Measurements from ENCODE around the gene PLPPR2.

The PLPPR2 gene

DNA sequence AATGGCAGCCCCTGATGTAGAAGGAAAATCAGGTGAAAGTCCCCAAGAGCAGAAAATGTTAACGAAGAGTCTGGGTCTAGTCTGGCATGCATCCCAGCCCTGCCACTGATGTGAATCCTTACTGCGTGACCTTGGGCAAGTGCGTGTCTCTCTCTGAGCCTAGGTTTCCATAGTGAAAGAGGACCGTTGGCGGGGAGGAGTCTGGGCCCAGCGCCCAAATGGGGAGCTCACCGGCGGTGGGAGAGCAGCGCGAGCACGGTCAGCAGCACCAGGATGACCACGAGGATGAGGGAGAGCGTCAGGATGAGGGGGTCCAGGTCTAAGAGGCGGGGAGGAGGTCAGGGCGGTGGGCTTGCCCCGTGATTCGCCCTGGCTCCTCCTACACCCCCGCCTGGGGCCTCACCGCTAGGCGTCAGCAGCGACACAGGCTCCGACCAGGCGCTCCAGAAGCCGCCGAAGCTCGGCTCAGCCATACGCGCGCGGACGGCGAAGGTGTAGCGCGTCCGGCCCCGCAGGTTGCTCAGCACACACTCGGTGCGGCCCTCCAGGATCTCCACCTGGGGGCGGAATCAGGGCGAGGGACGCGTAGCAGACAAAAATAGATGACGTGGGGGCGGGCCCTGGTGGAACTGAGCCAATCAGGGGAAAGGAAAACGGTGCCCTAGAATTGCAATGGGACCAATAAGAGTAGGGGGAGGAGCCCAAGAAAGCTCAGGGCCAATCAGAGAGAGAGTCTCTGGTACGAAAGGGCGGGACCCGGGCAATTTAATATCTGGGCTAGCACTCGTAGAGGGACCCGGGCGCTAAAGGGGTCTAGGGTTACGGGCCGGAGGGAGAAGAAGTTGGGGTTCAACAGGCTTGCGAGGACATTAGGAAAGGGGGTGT, 25.7 kb downstream of the PLPPR2 start:
- in situ Hi-C loops (cut with HindIII; ENCODE audit: low pct_unique_long_range_greater_than_20kb, low sequenced_read_pairs): no loop called here

DNA sequence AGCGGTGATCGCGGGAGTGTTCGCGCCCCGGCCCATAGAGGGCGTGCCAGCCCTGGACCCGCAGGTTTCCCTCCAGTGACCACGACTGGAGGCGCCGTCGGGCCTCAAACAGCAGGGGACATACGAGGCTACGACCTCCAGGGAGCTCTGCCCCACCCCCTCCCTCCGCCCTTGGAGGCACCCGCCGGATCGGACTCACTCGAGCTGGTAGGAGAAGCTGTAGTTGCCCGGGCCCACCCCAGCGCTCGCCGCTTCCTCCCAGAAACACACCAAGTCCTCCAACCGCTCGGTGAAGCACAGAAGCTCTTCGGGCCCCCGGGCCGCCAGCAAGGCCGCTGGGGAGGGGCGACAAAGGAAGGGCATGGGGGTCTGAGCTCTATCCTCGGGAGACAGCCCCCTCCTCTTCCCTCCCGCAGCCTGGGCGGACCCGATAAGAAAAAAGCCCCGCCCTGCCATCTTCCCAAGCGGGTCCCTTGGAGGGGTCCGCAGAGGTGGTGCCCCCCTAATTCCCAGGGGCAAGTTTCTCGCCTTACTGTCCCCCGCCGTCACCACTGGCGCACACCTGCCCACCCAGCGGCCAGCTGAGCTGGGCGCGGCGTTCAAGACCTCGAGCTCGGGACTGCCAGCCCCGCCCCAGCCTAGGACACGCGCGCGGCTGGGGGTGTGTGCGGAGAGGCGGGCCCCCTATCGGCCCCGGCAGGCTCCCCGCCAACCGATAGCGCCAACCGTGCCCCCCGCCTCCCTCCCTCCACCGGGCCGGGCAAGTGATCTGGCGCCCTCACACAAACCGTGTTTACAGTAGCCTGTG, 27.9 kb downstream of the PLPPR2 start:
- TF ChIP-seq JUND (IDR thresholded peaks at IDR 0.05; ENCODE audit: low read depth): no peak
- in situ Hi-C loops (cut with HindIII; ENCODE audit: low pct_unique_long_range_greater_than_20kb, low sequenced_read_pairs): no loop called here
- peak in 1 of 2 experiments; percentile 63 for DNase-seq (ENCODE audit: low read depth in 1 of 2, low spot score in 1 of 2)

More for the DNA sequence above, 25.7 kb downstream of the PLPPR2 start:
- TF ChIP-seq JUND (IDR thresholded peaks at IDR 0.05; ENCODE audit: low read depth): no peak
- peak; percentile 96 to 99 for DNase-seq (ENCODE audit: low read depth in 1 of 2, low spot score in 1 of 2)

DNA sequence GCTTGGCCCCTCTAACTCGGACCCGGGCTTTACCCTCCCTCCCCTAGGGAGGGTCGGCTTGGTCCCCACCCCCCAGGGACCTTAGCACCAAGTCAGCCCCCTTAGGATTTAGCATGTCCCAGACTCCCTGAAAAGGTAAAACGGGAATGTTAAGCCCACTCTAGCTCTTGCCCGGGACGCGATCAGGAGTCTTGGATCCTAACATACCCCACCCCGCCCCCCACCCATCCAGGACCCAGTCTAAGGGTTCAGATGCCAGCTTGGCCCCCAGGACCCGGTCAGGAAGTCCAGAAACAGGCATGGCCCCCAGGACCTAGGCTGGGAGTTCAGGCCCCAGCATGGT, 28.4 kb downstream of the PLPPR2 start:
- DNase-seq (ENCODE audit: low read depth in 1 of 2, low spot score in 1 of 2): no peak
- in situ Hi-C loops (cut with HindIII; ENCODE audit: low pct_unique_long_range_greater_than_20kb, low sequenced_read_pairs): no loop called here
- no peak for TF ChIP-seq JUND (IDR thresholded peaks at IDR 0.05; ENCODE audit: low read depth)

DNA sequence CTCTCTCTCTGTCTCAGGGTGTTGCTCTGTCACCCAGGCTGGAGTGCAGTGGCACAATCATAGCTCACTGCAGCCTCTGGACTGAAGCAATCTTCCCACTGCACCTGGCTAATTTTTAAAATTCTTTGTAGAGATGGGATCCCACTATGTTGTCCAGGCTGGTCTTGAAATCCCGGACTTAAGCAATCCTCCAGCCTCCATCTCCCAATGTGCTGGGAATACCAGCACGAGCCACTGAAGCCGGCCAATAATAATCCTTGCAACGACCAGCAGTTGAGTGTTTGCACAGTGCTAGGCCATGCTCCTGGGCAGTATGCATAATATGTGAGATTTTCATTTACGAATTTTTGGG, 29.5 kb downstream of the PLPPR2 start:
- in situ Hi-C loops (cut with HindIII; ENCODE audit: low pct_unique_long_range_greater_than_20kb, low sequenced_read_pairs): no loop called here
- no peak for DNase-seq (ENCODE audit: low read depth in 1 of 2, low spot score in 1 of 2)
- no peak for TF ChIP-seq JUND (IDR thresholded peaks at IDR 0.05; ENCODE audit: low read depth)

DNA sequence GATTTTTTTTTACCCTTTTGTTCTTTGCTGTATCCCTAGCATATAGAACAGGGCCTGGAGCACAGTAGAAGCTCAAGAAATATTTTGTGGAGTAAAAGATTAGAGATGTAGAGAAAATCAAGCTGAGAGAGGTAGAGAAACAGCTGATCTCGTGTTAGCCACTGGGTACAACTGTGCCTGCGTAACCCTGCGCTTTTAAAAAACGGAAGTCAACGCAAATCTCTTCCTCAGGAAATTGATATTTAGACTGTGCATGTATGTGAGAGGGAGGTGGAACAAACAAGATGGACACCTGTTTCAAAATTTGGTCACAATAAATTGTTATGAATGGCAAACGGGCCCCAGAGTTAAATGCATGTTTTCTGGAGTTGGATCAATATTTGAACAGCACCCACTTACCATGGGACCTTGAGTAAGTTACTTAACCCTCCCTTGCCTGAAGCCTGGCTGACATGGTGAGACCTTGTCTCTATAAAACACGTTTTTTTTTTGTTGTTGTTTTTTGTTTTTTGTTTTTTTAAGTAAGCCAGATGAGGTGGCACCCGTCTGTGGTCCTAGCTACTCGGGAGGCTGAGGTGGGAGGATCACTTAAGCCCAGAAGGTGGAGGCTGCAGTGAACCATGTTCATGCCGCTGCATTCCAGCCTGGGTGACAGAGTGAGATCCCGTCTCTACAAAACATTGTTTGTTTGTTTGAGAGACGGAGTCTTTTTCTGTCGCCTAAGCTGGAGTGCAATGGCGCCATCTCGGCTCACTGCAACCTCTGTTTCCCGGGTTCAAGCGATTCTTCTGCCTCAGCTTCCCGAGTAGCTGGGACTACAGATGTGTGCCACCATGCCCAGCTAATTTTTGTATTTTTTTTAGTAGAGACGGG, 32.2 kb downstream of the PLPPR2 start:
- no peak for TF ChIP-seq JUND (IDR thresholded peaks at IDR 0.05; ENCODE audit: low read depth)
- in situ Hi-C loops (cut with HindIII; ENCODE audit: low pct_unique_long_range_greater_than_20kb, low sequenced_read_pairs): no loop called here
- DNase-seq (ENCODE audit: low read depth in 1 of 2, low spot score in 1 of 2): no peak

DNA sequence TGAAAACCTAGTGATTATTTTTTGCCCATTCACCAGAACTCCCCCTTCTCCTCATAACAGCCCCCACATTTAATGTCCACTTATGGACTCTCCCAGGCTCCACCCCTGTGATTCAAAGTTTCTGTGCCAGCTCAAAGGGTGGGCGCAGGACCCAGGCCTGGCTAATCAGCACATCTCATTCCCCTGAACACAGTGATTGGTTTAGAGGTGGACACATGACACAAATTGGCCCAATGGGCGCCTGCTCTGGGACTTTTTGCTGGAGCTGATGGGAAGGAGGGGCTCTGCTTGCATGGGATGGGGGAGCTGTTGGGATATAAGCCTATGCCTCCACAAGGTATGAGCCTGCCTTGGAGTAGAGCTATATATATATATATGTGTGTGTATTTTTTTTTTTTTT, 35.1 kb downstream of the PLPPR2 start:
- DNase-seq (ENCODE audit: low read depth in 1 of 2, low spot score in 1 of 2): no peak
- TF ChIP-seq JUND (IDR thresholded peaks at IDR 0.05; ENCODE audit: low read depth): no peak
- in situ Hi-C loops (cut with HindIII; ENCODE audit: low pct_unique_long_range_greater_than_20kb, low sequenced_read_pairs): no loop called here

GRCh38 chr19:11390933-11391680, 35.9 kb downstream of the PLPPR2 start:
- TF ChIP-seq JUND (IDR thresholded peaks at IDR 0.05; ENCODE audit: low read depth): no peak
- in situ Hi-C loops (cut with HindIII; ENCODE audit: low pct_unique_long_range_greater_than_20kb, low sequenced_read_pairs): no loop called here
- DNase-seq (ENCODE audit: low read depth in 1 of 2, low spot score in 1 of 2): no peak

- in situ Hi-C loops (cut with HindIII; ENCODE audit: low pct_unique_long_range_greater_than_20kb, low sequenced_read_pairs): no loop called here
- TF ChIP-seq JUND (IDR thresholded peaks at IDR 0.05; ENCODE audit: low read depth): no peak
- no peak for DNase-seq (ENCODE audit: low read depth in 1 of 2, low spot score in 1 of 2)
Observed at GRCh38 chr19:11397089-11397610, 41.9 kb downstream of the PLPPR2 start.

DNA sequence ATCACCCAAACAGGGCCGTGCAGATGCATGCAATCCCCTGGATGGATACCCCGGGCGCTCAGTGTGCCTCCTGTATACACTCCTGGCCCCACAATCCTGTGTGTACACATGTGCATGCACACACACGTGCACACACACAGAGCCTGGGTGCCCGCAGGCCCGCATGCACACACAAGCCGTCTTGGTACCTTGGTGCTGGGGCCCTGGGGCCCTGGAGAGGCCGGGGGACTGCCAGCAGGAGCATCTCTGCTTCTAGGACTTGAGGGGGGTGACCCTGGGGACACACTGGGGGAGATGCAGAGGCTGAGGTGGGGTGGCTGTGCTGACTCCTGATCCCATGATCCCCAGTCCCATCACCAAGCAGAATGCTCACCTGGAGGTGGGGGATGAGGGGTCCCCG, 44.4 kb downstream of the PLPPR2 start:
- no peak for DNase-seq (ENCODE audit: low read depth in 1 of 2, low spot score in 1 of 2)
- no peak for TF ChIP-seq JUND (IDR thresholded peaks at IDR 0.05; ENCODE audit: low read depth)
- in situ Hi-C loops (cut with HindIII; ENCODE audit: low pct_unique_long_range_greater_than_20kb, low sequenced_read_pairs): no loop called here

DNA sequence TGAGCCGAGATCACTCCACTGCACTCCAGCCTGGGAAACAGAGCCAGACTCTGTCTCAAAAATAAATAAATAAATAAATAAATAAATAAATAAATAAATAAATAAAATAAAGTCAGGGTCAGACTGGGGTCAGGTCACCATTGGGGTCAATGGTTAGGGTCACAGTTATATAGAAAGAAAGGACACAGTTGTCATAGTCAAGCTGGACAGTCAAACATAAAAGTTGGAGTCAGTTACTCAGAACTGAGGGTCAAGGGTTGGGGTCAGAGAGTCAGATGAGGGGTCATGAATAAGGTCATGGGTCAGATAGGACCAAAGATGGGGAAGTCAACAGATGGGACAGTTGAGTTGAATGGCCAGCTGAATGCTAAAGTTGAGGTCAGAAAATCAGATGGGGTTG, 45.6 kb downstream of the PLPPR2 start:
- DNase-seq (ENCODE audit: low read depth in 1 of 2, low spot score in 1 of 2): no peak
- TF ChIP-seq JUND (IDR thresholded peaks at IDR 0.05; ENCODE audit: low read depth): no peak
- in situ Hi-C loops (cut with HindIII; ENCODE audit: low pct_unique_long_range_greater_than_20kb, low sequenced_read_pairs): no loop called here

DNA sequence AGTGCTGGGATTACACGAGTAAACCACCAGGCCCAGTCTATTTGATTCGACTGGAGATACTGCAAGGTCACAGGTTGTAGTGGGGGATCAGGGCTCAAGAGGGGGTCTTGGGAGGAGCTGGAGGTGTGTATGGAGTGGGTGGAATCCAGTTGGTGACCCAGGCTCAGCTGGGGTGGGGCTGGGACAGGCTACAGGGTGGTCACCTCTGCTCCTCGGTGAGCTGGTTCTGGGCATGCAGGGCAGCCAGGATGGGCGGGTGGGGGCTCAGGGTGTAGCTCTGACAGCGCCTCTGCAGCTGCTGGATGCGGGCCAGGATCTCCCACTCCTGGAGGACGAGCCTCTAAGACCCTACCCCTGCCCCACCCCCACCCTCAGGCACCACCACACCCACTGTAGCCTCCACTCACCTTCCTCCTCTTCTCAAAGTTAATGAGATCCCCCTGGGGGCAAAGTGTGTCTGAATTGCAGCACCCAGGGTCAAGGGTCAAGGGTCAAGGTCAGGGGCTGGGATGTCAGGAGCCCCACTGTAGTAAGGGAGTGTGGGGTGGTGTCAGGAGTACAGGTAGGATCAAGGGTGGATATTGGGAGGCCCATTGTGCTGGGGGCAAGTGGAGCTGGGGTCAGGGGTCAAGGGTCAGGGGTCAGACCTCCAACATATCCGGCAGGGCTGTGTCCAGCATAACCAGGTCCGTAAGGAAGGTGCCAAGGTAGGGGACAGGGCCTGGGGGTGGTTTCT, 46.7 kb downstream of the PLPPR2 start:
- in situ Hi-C loops (cut with HindIII; ENCODE audit: low pct_unique_long_range_greater_than_20kb, low sequenced_read_pairs): no loop called here
- no peak for TF ChIP-seq JUND (IDR thresholded peaks at IDR 0.05; ENCODE audit: low read depth)
- DNase-seq (ENCODE audit: low read depth in 1 of 2, low spot score in 1 of 2): no peak
